Natural killer cell (primary cell): Measurements from ENCODE around the gene FAM107B. TPM values are rescaled to one million over a fixed set of nuclear protein-coding genes. Genes with fewer than 3 reads are reported as not detected.

ENCODE experiments used
- ATAC-seq, 3 donors: fragments of 150-1000 bp in 2 of 3; fragments of 200-7000 bp in 1 of 3; cut with Tn5 transposase; 1 replicate in 1 of 3; 2 replicates in 2 of 3; pipeline ENCODE4 v1.10.0; 2021; ENCODE audit warnings: mild to moderate bottlenecking in 2 of 3, moderate library complexity in 2 of 3
- DNase-seq, 2 donors: peaks; one replicate each; pipeline versions ENCODE4 v3.0.0 to v3.0.0-alpha.2; 2013 to 2021; ENCODE audit warnings: mixed read lengths in 1 of 2
- H3K27ac ChIP-seq: one replicate; pipeline ENCODE4 v1.5.1; 2013; ENCODE audit warnings: mild to moderate bottlenecking, low read length
- H3K27me3 ChIP-seq: one replicate; pipeline ENCODE4 v1.6.1; 2013; ENCODE audit warnings: low read length; ENCODE audit not compliant: control insufficient read depth, insufficient read depth
- H3K36me3 ChIP-seq: one replicate; pipeline ENCODE4 v1.6.1; 2013; ENCODE audit warnings: low read length; ENCODE audit not compliant: control insufficient read depth, insufficient read depth
- H3K4me1 ChIP-seq: one replicate; pipeline ENCODE4 v1.6.1; 2013; ENCODE audit warnings: low read length; ENCODE audit not compliant: control insufficient read depth, insufficient read depth
- H3K4me3 ChIP-seq: one replicate; pipeline ENCODE4 v1.5.1; 2013; ENCODE audit warnings: low read length
- H3K9me3 ChIP-seq: one replicate; pipeline ENCODE4 v1.6.1; 2013; ENCODE audit warnings: low read length; ENCODE audit not compliant: control insufficient read depth, insufficient read depth
- H3K27ac Mint-ChIP-seq, 2 donors: one replicate each; pipeline ENCODE4 v1.8.0; 2022; ENCODE audit warnings: mild to moderate bottlenecking in 2 of 2, mixed read lengths in 2 of 2, moderate library complexity in 1 of 2
- H3K27me3 Mint-ChIP-seq, 2 donors: one replicate each; pipeline ENCODE4 v1.8.0; 2022; ENCODE audit warnings: low read depth in 2 of 2, mixed read lengths in 2 of 2
- H3K36me3 Mint-ChIP-seq: one replicate; pipeline ENCODE4 v1.8.0; 2022; ENCODE audit warnings: mixed read lengths
- H3K4me1 Mint-ChIP-seq, 2 donors: one replicate each; pipeline ENCODE4 v1.8.0; 2022; ENCODE audit warnings: mixed read lengths in 2 of 2
- H3K4me3 Mint-ChIP-seq: one replicate; pipeline ENCODE4 v1.8.0; 2022; ENCODE audit warnings: mild to moderate bottlenecking, moderate library complexity, mixed read lengths
- H3K9me3 Mint-ChIP-seq, 2 donors: one replicate each; pipeline ENCODE4 v1.8.0; 2022; ENCODE audit warnings: mixed read lengths in 2 of 2
- CTCF ChIP-seq: fragments of 200-600 bp; IDR thresholded peaks from one replicate; pipeline ENCODE4 v1.8.0; 2022; ENCODE audit warnings: antibody characterized with exemption
- WGBS: methylation state at CpG from one replicate; pipeline ENCODE4 v1.1.7; 2013; ENCODE audit warnings: missing lambda C conversion rate; ENCODE audit not compliant: insufficient coverage; 5-methylcytosine and 5-hydroxymethylcytosine counted together
- intact Hi-C: fragments of 100-400 bp; cut with micrococcal nuclease; formaldehyde crosslinking; loops from one replicate; pipeline ENCODE4 v1.14.2; 2022
- total RNA-seq, 4 donors: library from RNA; stranded (reverse); fragments of 120-200 nt in 1 of 4; gene quantifications; one replicate each; pipeline versions ENCODE4 v1.2.3 to v1.2.4, GENCODE V29; 2013 to 2022

The FAM107B gene
- total RNA-seq, 3 donors from 2014 or later (not counting 1 experiment from before 2014, with no cell fraction given): 165 to 226 (median 224) TPM

GRCh38 chr10:14703631-14704001 is 71.1 kb downstream of the FAM107B start:
- H3K36me3 Mint-ChIP-seq: no peaks in the 10 kb centered on the region
- no peak overlapping the region for H3K27ac Mint-ChIP-seq
- Histone ChIP-seq H3K36me3 (no peaks in the 10 kb centered on the region), H3K4me3 (no peak overlapping the region), H3K9me3 (no peaks in the 10 kb centered on the region), H3K27me3 (no peaks in the 10 kb centered on the region), H3K27ac (no peak overlapping the region), H3K4me1 (no peaks in the 10 kb centered on the region)
- no peaks in the 10 kb centered on the region for H3K9me3 Mint-ChIP-seq
- DNase-seq: no peak
- intact Hi-C loops: no loop called here
- peaks cover 0 to 3% of the 10 kb centered on the region in 2 donors for H3K27me3 Mint-ChIP-seq
- H3K4me1 Mint-ChIP-seq: peaks cover 0 to 7% of the 10 kb centered on the region in 2 donors
- no peak for TF ChIP-seq CTCF
- ATAC-seq: no peak
- 82% methylated on average over 3 of the region's 3 CpGs for WGBS
- H3K4me3 Mint-ChIP-seq: no peak overlapping the region

- Mint-ChIP-seq H3K4me3 (no peak overlapping the region), H3K27me3 (peaks cover 0 to 3% of the 10 kb centered on the region in 2 donors), H3K36me3 (no peaks in the 10 kb centered on the region), H3K4me1 (peaks cover 0 to 8% of the 10 kb centered on the region in 2 donors), H3K9me3 (no peaks in the 10 kb centered on the region), H3K27ac (no peak overlapping the region)
- 93% methylated on average over 7 of the region's 7 CpGs for WGBS
- intact Hi-C loops: no loop called here
- no peak for TF ChIP-seq CTCF
- H3K36me3 ChIP-seq: no peaks in the 10 kb centered on the region
- no peaks in the 10 kb centered on the region for H3K27me3 ChIP-seq
- H3K4me3 ChIP-seq: no peak overlapping the region
- ATAC-seq (no peak), DNase-seq (no peak)
- H3K4me1 ChIP-seq: no peaks in the 10 kb centered on the region
- no peak overlapping the region for H3K27ac ChIP-seq
- H3K9me3 ChIP-seq: no peaks in the 10 kb centered on the region
These were observed 73.2 kb downstream of the FAM107B start for GRCh38 chr10:14701466-14701865.

GRCh38 chr10:14700546-14700945 is 74.2 kb downstream of the FAM107B start:
- H3K4me3 ChIP-seq: no peak overlapping the region
- no peak overlapping the region for H3K27ac ChIP-seq
- DNase-seq: no peak
- H3K27me3 ChIP-seq: no peaks in the 10 kb centered on the region
- Mint-ChIP-seq H3K4me1 (peaks cover 0 to 8% of the 10 kb centered on the region in 2 donors), H3K27me3 (peaks cover 0 to 3% of the 10 kb centered on the region in 2 donors), H3K36me3 (no peaks in the 10 kb centered on the region), H3K27ac (no peak overlapping the region), H3K4me3 (no peak overlapping the region), H3K9me3 (no peaks in the 10 kb centered on the region)
- H3K9me3 ChIP-seq: no peaks in the 10 kb centered on the region
- intact Hi-C loops: no loop called here
- H3K4me1 ChIP-seq: no peaks in the 10 kb centered on the region
- WGBS: no CpG with 5 or more reads among the region's 1 CpG
- ATAC-seq: no peak
- H3K36me3 ChIP-seq: no peaks in the 10 kb centered on the region
- no peak for TF ChIP-seq CTCF

GRCh38 chr10:14699482-14699881 is 75.2 kb downstream of the FAM107B start:
- no peaks in the 10 kb centered on the region for H3K9me3 Mint-ChIP-seq
- no peak overlapping the region for H3K27ac Mint-ChIP-seq

More at GRCh38 chr10:14699482-14699881, 75.2 kb downstream of the FAM107B start:
- Histone ChIP-seq H3K36me3 (no peaks in the 10 kb centered on the region), H3K4me3 (no peak overlapping the region), H3K27me3 (no peaks in the 10 kb centered on the region), H3K9me3 (no peaks in the 10 kb centered on the region), H3K4me1 (no peaks in the 10 kb centered on the region), H3K27ac (no peak overlapping the region)
- ATAC-seq: no peak
- H3K36me3 Mint-ChIP-seq: no peaks in the 10 kb centered on the region
- DNase-seq: no peak
- H3K27me3 Mint-ChIP-seq: peaks cover 0 to 3% of the 10 kb centered on the region in 2 donors
- intact Hi-C loops: no loop called here
- H3K4me3 Mint-ChIP-seq: no peak overlapping the region
- H3K4me1 Mint-ChIP-seq: peaks cover 0 to 8% of the 10 kb centered on the region in 2 donors
- TF ChIP-seq CTCF: no peak
- 94% methylated on average over 4 of the region's 4 CpGs for WGBS
